HepG2 (cell line): ENCODE data around the gene RPRML. TPM values are rescaled to one million over a fixed set of nuclear protein-coding genes. Genes with fewer than 3 reads are reported as not detected.

ENCODE experiments used
- CC2D1A ChIP-seq: sonication (generic); formaldehyde crosslinking; IDR thresholded peaks from 2 replicates; pipeline ENCODE4 v1.8.1; 2023; ENCODE audit warnings: mild to moderate bottlenecking, missing genetic modification reagents
- CSRNP2 ChIP-seq: sonication (generic); formaldehyde crosslinking; conservative IDR thresholded peaks from 2 replicates; pipeline ENCODE4 v1.8.0; 2022; ENCODE audit warnings: low read depth, missing genetic modification reagents
- GLI4 ChIP-seq: sonication (generic); formaldehyde crosslinking; IDR thresholded peaks from 2 replicates; pipeline ENCODE4 v1.5.1; 2020; ENCODE audit warnings: missing genetic modification reagents, mild to moderate bottlenecking, moderate library complexity, borderline replicate concordance
- PRMT3 ChIP-seq: sonication (generic); formaldehyde crosslinking; IDR thresholded peaks from 2 replicates; pipeline ENCODE4 v1.8.1; 2022; ENCODE audit warnings: low read depth, mild to moderate bottlenecking, moderate library complexity, missing genetic modification reagents, borderline replicate concordance
- SALL1 ChIP-seq: sonication (generic); formaldehyde crosslinking; IDR thresholded peaks from 2 replicates; pipeline ENCODE4 v1.8.0; 2022; ENCODE audit warnings: mild to moderate bottlenecking, missing genetic modification reagents
- ZNF281 ChIP-seq: sonication (generic); formaldehyde crosslinking; IDR thresholded peaks from 2 replicates; pipeline ENCODE4 v1.4.0; 2020; ENCODE audit warnings: missing genetic modification reagents, borderline replicate concordance
- ZNF501 ChIP-seq: sonication (generic); formaldehyde crosslinking; IDR thresholded peaks from 2 replicates; pipeline ENCODE4 v1.5.1; 2020; ENCODE audit warnings: mild to moderate bottlenecking, moderate library complexity, missing genetic modification reagents
- ZNF546 ChIP-seq: sonication (generic); formaldehyde crosslinking; conservative IDR thresholded peaks from 2 replicates; pipeline ENCODE4 v1.8.1; 2023; ENCODE audit warnings: mild to moderate bottlenecking, missing genetic modification reagents
- ZNF619 ChIP-seq: sonication (generic); formaldehyde crosslinking; IDR thresholded peaks from 2 replicates; pipeline ENCODE4 v1.4.0; 2020; ENCODE audit warnings: mild to moderate bottlenecking, missing genetic modification reagents
- ZNF720 ChIP-seq: sonication (generic); formaldehyde crosslinking; IDR thresholded peaks from 2 replicates; pipeline ENCODE4 v1.4.0; 2020; ENCODE audit warnings: missing genetic modification reagents
- ZSCAN31 ChIP-seq: sonication (generic); formaldehyde crosslinking; IDR thresholded peaks from 2 replicates; pipeline ENCODE4 v1.5.0; 2020; ENCODE audit warnings: low read depth, mild to moderate bottlenecking, missing genetic modification reagents
- polyA plus RNA-seq, 8 experiments: library from polyadenylated mRNA; depleted of rRNA in 3 of 8; stranded (reverse) in 7 of 8; unstranded in 1 of 8; fragments of >200 nt; fragmentation: Illumina TruSeq in 4 of 8; extraction: Trizol in 4 of 8; gene quantifications; 2 replicates each; pipeline versions ENCODE4 v1.2.1 to v1.2.3, GENCODE V29; 2011 to 2016; ENCODE audit warnings: low read depth in 4 of 8, missing spikeins in 1 of 8, mixed read lengths in 1 of 8; ENCODE audit not compliant: insufficient read depth in 1 of 8
- total RNA-seq, 5 experiments: library from RNA; depleted of rRNA; stranded (reverse); fragments of >200 nt; fragmentation: Illumina TruSeq; extraction: Trizol; gene quantifications; 2 replicates each; pipeline ENCODE4 v1.2.3, GENCODE V29; 2016; ENCODE audit warnings: low read depth in 1 of 5
- TF ChIP-seq, protein P1 (sequence below): sonication (generic); formaldehyde crosslinking; IDR thresholded peaks from 2 replicates; pipeline ENCODE4 v1.4.0; 2020; ENCODE audit warnings: missing genetic modification reagents
- TF ChIP-seq, protein P2 (sequence below): sonication (generic); formaldehyde crosslinking; IDR thresholded peaks from 2 replicates; pipeline ENCODE4 v1.5.0; 2020; ENCODE audit warnings: mild to moderate bottlenecking, missing genetic modification reagents, moderate library complexity
- TF ChIP-seq, protein P3 (sequence below): IDR thresholded peaks from 2 replicates; pipeline ENCODE4 v1.4.0; 2020; ENCODE audit warnings: mild to moderate bottlenecking, missing genetic modification reagents

Gene RPRML
- total and polyA plus RNA-seq, 2 of the 13 experiments (the other 11 are each of a cell fraction or from before 2014, with no cell fraction given) = not detected

GRCh38 chr17:46942441-46943217 is 36.4 kb downstream of the RPRML start (continued):
- TF ChIP-seq ZNF281 (CRISPR knock-in tag) = peak; percentile 16; the same call in 1 of the 2 replicates
- TF ChIP-seq, protein P1, sequence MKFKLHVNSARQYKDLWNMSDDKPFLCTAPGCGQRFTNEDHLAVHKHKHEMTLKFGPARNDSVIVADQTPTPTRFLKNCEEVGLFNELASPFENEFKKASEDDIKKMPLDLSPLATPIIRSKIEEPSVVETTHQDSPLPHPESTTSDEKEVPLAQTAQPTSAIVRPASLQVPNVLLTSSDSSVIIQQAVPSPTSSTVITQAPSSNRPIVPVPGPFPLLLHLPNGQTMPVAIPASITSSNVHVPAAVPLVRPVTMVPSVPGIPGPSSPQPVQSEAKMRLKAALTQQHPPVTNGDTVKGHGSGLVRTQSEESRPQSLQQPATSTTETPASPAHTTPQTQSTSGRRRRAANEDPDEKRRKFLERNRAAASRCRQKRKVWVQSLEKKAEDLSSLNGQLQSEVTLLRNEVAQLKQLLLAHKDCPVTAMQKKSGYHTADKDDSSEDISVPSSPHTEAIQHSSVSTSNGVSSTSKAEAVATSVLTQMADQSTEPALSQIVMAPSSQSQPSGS (CRISPR knock-in tag) = 0 out of 2 replicates have a peak, but pooled peaks have one; percentile 29
- TF ChIP-seq GLI4 (CRISPR knock-in tag) = no peak
- TF ChIP-seq, protein P2, sequence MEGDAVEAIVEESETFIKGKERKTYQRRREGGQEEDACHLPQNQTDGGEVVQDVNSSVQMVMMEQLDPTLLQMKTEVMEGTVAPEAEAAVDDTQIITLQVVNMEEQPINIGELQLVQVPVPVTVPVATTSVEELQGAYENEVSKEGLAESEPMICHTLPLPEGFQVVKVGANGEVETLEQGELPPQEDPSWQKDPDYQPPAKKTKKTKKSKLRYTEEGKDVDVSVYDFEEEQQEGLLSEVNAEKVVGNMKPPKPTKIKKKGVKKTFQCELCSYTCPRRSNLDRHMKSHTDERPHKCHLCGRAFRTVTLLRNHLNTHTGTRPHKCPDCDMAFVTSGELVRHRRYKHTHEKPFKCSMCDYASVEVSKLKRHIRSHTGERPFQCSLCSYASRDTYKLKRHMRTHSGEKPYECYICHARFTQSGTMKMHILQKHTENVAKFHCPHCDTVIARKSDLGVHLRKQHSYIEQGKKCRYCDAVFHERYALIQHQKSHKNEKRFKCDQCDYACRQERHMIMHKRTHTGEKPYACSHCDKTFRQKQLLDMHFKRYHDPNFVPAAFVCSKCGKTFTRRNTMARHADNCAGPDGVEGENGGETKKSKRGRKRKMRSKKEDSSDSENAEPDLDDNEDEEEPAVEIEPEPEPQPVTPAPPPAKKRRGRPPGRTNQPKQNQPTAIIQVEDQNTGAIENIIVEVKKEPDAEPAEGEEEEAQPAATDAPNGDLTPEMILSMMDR = peak; percentile 97
- no peak for TF ChIP-seq ZNF720
- TF ChIP-seq ZNF619 (CRISPR knock-in tag) = no peak
- TF ChIP-seq, protein P3, sequence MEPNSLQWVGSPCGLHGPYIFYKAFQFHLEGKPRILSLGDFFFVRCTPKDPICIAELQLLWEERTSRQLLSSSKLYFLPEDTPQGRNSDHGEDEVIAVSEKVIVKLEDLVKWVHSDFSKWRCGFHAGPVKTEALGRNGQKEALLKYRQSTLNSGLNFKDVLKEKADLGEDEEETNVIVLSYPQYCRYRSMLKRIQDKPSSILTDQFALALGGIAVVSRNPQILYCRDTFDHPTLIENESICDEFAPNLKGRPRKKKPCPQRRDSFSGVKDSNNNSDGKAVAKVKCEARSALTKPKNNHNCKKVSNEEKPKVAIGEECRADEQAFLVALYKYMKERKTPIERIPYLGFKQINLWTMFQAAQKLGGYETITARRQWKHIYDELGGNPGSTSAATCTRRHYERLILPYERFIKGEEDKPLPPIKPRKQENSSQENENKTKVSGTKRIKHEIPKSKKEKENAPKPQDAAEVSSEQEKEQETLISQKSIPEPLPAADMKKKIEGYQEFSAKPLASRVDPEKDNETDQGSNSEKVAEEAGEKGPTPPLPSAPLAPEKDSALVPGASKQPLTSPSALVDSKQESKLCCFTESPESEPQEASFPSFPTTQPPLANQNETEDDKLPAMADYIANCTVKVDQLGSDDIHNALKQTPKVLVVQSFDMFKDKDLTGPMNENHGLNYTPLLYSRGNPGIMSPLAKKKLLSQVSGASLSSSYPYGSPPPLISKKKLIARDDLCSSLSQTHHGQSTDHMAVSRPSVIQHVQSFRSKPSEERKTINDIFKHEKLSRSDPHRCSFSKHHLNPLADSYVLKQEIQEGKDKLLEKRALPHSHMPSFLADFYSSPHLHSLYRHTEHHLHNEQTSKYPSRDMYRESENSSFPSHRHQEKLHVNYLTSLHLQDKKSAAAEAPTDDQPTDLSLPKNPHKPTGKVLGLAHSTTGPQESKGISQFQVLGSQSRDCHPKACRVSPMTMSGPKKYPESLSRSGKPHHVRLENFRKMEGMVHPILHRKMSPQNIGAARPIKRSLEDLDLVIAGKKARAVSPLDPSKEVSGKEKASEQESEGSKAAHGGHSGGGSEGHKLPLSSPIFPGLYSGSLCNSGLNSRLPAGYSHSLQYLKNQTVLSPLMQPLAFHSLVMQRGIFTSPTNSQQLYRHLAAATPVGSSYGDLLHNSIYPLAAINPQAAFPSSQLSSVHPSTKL (CRISPR knock-in tag) = peak; percentile 58
- 0 out of 2 replicates have a peak, but pooled peaks have one; percentile 31 for TF ChIP-seq ZSCAN31
- 0 out of 2 replicates have a peak, but pooled peaks have one; percentile 65 for TF ChIP-seq CC2D1A (CRISPR knock-in tag)
- no peak for TF ChIP-seq CSRNP2 (CRISPR knock-in tag)
- TF ChIP-seq ZNF501 = peak; percentile 53; the same call in 1 of the 2 replicates
- no peak for TF ChIP-seq PRMT3 (CRISPR knock-in tag)
- peak; percentile 68 for TF ChIP-seq SALL1 (CRISPR knock-in tag)
- no peak for TF ChIP-seq ZNF546 (CRISPR knock-in tag)
